GM18507 (cell line): ENCODE data around the gene ABCA10.
"Not testable (repeated sequence)": the region's sequence is repeated elsewhere in the genome, so short reads cannot be mapped to it uniquely, and the experiment has no call there.

Experiments used
- DNase-seq: peaks from one replicate; pipeline ENCODE4 v3.0.0; 2011; ENCODE audit warnings: low read depth; ENCODE audit not compliant: insufficient read length; ENCODE audit errors: extremely low spot score
- FAIRE-seq: peaks from 2 replicates; lab custom pipeline; 2011; peaks lifted over from hg19 to GRCh38; lab: Jason Lieb, UNC

The ABCA10 gene, protein sequence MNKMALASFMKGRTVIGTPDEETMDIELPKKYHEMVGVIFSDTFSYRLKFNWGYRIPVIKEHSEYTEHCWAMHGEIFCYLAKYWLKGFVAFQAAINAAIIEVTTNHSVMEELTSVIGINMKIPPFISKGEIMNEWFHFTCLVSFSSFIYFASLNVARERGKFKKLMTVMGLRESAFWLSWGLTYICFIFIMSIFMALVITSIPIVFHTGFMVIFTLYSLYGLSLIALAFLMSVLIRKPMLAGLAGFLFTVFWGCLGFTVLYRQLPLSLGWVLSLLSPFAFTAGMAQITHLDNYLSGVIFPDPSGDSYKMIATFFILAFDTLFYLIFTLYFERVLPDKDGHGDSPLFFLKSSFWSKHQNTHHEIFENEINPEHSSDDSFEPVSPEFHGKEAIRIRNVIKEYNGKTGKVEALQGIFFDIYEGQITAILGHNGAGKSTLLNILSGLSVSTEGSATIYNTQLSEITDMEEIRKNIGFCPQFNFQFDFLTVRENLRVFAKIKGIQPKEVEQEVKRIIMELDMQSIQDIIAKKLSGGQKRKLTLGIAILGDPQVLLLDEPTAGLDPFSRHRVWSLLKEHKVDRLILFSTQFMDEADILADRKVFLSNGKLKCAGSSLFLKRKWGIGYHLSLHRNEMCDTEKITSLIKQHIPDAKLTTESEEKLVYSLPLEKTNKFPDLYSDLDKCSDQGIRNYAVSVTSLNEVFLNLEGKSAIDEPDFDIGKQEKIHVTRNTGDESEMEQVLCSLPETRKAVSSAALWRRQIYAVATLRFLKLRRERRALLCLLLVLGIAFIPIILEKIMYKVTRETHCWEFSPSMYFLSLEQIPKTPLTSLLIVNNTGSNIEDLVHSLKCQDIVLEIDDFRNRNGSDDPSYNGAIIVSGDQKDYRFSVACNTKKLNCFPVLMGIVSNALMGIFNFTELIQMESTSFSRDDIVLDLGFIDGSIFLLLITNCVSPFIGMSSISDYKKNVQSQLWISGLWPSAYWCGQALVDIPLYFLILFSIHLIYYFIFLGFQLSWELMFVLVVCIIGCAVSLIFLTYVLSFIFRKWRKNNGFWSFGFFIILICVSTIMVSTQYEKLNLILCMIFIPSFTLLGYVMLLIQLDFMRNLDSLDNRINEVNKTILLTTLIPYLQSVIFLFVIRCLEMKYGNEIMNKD (N-terminal part only)

GRCh38 chr17:69228576-69228975 lies at the start of gene ABCA10:
ABCA10 (minus strand) TSS chr17:69228824; CDS start chr17:69225358, 3,466 bp downstream.
- DNase-seq (no peak), FAIRE-seq (no peak)

GRCh38 chr17:69276279-69276678 lies 47.7 kb upstream of the ABCA10 start:
- not testable (repeated sequence) for FAIRE-seq

GRCh38 chr17:69275751-69276150 lies 47.1 kb upstream of the ABCA10 start:
- DNase-seq (no peak), FAIRE-seq (no peak)

More at GRCh38 chr17:69276279-69276678, 47.7 kb upstream of the ABCA10 start:
- not testable (repeated sequence) for DNase-seq

DNA sequence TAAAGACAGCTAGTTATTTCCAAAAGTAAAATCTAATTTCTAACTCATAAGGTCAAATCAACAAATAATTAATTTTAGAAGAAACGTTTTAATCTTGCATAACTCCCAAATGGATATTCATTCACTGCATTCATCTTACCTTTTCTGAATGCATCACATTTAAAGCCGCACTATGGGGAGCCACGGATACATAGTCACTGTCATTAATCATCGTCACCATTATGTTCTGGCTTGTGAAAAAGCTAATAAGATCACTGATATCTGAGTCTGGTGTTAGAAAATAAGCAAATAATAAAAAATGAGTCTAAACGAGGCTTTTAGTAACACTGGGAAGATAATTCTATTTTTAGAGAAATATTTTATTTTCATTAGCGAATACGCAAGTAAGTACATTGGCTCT lies 42.4 kb upstream of the ABCA10 start:
- DNase-seq, result no peak
- no peak for FAIRE-seq

GRCh38 chr17:69269131-69269998 lies 40.7 kb upstream of the ABCA10 start:
- DNase-seq (no peak), FAIRE-seq (peak; percentile 56)

GRCh38 chr17:69268543-69269014 lies 40.0 kb upstream of the ABCA10 start:
- FAIRE-seq, result no peak
- no peak for DNase-seq

GRCh38 chr17:69267219-69267618 lies 38.6 kb upstream of the ABCA10 start:
- FAIRE-seq (no peak), DNase-seq (no peak)

DNA sequence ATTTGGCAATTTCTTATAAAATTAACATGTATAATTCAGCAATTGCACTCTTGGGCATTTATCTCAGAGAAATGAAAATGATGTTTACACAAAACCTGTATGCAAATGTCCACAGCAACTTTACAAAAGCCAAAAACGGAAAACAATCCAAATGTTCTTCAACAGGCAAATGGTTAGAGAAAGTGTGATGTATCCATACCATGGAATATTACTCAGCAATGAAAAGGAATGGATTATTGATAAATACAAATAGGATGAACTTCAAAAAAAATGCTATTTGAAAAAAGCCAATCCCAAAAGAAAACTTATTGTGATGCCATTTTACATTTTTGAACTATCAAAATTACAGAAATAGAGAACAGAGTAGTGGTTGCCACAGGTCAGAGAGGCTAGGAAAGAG lies 37.2 kb upstream of the ABCA10 start:
- DNase-seq (no peak), FAIRE-seq (no peak)

DNA sequence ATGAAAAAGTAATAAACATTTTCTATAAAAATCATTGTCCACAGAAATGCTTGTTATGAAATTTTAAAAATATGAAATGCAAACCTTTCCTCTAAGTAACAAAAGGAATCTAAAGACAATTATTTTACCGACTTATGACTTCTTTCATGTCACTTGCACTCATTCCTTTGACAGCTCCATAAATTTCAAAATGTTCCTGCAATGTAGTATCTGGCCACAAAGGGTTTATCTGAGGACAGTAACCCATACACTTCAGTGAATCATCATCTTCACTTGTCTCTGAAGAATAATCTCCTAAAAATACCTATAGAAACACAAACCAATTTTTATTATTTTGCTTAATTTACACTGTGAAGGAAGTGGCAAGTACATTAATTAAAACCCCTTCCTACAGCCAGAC lies 25.6 kb upstream of the ABCA10 start:
- no peak for FAIRE-seq
- no peak for DNase-seq

- FAIRE-seq, result no peak
- no peak for DNase-seq
These were observed 22.0 kb upstream of the ABCA10 start for GRCh38 chr17:69250641-69251040.

GRCh38 chr17:69246726-69247375 lies 18.2 kb upstream of the ABCA10 start:
- DNase-seq (peak; percentile 8), FAIRE-seq (peak; percentile 70)

DNA sequence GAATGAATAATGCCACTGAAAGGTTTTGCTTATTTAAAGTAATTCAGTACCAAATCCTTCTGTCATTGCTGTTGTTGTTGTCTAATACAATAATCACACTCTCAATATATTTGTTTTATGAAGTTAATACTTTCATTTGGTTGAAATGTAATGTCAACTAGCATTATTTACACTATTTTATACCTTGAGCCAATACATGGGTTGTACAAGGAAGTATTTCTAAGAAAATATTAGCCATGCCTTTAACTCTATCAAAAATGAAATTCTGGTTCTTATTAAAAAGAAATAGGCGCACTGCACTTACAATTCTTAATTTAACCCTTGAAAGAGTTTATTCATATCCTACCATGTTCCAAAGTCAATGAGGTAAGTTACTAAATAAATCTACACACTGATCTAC lies 17.6 kb upstream of the ABCA10 start:
- DNase-seq (no peak), FAIRE-seq (no peak)

DNA sequence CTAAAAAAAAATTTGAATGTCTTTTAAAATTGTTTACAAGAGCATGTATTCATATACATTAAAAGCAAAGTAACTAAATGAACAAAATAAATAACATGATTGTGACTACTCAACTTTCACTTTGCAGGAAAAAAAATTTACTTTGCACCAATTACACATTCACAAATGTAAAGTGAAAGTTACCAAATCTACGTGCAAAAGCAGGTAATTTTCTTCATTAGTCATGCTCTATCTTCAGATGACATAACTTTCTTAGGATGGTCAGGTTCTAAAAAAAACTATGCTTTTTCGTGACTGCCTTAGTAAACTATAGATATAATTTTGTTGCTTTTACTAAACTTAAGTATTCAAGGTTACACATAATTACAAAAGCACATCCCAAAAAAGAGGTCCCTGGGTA lies 17.0 kb upstream of the ABCA10 start:
- DNase-seq (no peak), FAIRE-seq (no peak)

DNA sequence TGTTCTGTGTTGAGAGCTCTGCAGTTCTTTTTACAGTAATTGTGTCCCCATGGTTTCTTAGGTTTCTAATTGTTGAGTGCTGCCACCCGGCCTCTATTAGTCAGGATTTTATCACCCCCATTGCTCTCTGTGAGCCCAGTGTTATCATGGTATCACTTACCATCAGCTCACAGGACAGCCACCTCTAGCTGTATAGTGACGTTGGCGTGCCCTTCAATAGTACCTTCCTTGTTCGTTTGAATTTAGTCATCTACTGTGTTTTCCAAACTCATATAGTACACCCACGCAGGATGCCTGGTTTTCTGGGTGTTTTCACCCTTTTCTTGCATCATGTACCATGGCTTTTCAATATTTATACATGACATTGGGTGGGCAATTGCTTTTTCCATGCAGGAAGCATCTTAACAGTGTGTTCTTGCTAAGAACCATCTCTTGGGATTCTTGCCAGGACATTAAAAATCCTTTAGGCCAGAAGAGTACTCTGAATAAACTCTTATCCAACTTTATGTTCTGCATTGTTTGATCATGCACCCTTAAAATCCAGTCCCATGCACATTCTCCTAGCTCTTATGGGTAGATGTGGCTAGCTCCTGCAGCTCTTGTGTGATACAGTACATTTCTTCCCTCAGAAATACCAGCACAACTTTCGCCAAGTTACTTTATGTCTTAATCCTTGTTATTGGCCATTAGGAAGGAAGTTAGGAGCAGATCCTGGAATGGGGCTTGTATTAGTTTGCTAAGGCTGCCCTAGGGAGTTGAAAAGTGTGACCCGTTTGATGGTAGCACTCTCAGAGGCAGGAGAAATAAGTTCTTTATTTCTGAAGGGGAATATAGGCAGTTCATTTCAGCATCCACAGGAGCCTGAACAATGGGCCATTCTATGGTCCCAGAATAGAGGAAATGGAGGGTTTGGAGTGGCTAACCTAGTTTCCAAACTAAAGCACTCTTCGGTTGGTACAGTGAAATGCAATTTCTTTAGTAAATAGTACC lies 11.3 kb upstream of the ABCA10 start:
- DNase-seq (no peak), FAIRE-seq (no peak)

- DNase-seq (no peak), FAIRE-seq (no peak)
These were observed 8.3 kb upstream of the ABCA10 start for GRCh38 chr17:69236946-69237345.

GRCh38 chr17:69236464-69236863 lies 7.8 kb upstream of the ABCA10 start:
- FAIRE-seq, result no peak
- no peak for DNase-seq

DNA sequence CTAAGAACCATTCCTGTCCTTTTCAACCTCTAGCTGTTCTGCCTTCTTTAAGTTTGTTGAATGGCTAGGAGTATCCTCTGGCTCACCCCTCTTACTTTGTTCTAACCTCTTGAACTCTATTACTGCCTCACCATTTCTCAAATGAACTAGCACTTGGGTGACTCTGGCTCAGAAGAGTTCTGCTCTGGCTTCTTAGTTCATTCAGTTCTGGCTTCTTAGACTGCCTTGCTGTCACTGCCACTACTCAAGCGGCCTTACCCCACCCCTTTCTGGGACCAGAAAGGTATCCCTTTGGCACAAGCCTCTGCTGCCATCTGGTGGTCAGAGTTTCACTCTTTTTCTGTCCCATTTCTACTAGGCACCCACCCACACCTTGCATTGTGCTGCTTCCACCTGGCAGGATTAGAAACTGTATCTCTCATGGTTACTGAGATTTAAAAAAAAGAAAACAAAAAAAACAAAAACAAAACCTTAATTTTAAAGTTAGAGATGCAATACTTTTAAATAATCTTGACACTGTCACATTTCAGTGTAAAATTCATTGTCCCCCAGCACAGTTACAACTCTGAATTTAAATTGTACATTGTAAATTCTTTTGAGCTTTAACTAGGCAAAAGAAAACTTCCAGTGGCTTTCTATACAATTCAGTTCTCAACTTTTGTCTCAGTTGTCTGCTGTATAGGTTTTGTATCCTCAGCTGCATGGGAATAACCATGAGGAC lies 6.9 kb upstream of the ABCA10 start:
- peak; percentile 37 for DNase-seq
- FAIRE-seq, result peak; percentile 95
